HEK293 (cell line): ENCODE measurements around the gene SNAPC5.
"Not testable (repeated sequence)": the region's sequence is repeated elsewhere in the genome, so short reads cannot be mapped to it uniquely, and the experiment has no call there.

Experiments used
- CTCF ChIP-seq: fragments of 450-650 bp; formaldehyde crosslinking; IDR thresholded peaks from 2 replicates; pipeline ENCODE4 v1.5.1; 2016; ENCODE audit warnings: missing biosample characterization, missing genetic modification characterization
- SETDB1 ChIP-seq: IDR thresholded peaks from one replicate; pipeline ENCODE4 v1.6.1; 2017; ENCODE audit warnings: mild to moderate bottlenecking, low read length, moderate library complexity, mixed read lengths; ENCODE audit not compliant: insufficient read length
- WT1 ChIP-seq: fragments of 450-650 bp; formaldehyde crosslinking; IDR thresholded peaks from 2 replicates; pipeline ENCODE4 v1.5.1; 2016; ENCODE audit warnings: missing biosample characterization, missing genetic modification characterization
- ZNF221 ChIP-seq: fragments of 450-650 bp; formaldehyde crosslinking; IDR thresholded peaks from 2 replicates; pipeline ENCODE4 v1.5.1; 2017; ENCODE audit warnings: missing biosample characterization, missing genetic modification characterization, borderline replicate concordance
- ZNF292 ChIP-seq: fragments of 450-650 bp; formaldehyde crosslinking; IDR thresholded peaks from 2 replicates; pipeline ENCODE4 v1.5.1; 2016; ENCODE audit warnings: low read depth, missing biosample characterization, missing genetic modification characterization, borderline replicate concordance
- ZNF433 ChIP-seq: fragments of 450-650 bp; formaldehyde crosslinking; IDR thresholded peaks from 2 replicates; pipeline ENCODE4 v1.5.1; 2016; ENCODE audit warnings: missing biosample characterization, missing genetic modification characterization, low read depth
- ZNF510 ChIP-seq: fragments of 450-650 bp; formaldehyde crosslinking; IDR thresholded peaks from 2 replicates; pipeline ENCODE4 v1.5.1; 2018; ENCODE audit warnings: mild to moderate bottlenecking, missing genetic modification characterization, missing biosample characterization; ENCODE audit not compliant: insufficient replicate concordance
- ZNF555 ChIP-seq: fragments of 450-650 bp; formaldehyde crosslinking; conservative IDR thresholded peaks from 2 replicates; pipeline ENCODE4 v1.5.1; 2017; ENCODE audit warnings: missing biosample characterization, mild to moderate bottlenecking, missing genetic modification characterization, inconsistent platforms
- ZNF660 ChIP-seq: fragments of 450-650 bp; IDR thresholded peaks from 2 replicates; pipeline ENCODE4 v1.5.1; 2018; ENCODE audit warnings: missing biosample characterization, mild to moderate bottlenecking, missing genetic modification characterization
- ZSCAN18 ChIP-seq: fragments of 450-650 bp; formaldehyde crosslinking; IDR thresholded peaks from 2 replicates; pipeline ENCODE4 v1.5.1; 2016; ENCODE audit warnings: missing biosample characterization, missing genetic modification characterization
- ZSCAN4 ChIP-seq: fragments of 450-650 bp; formaldehyde crosslinking; IDR thresholded peaks from 2 replicates; pipeline ENCODE4 v1.5.1; 2017; ENCODE audit warnings: missing biosample characterization, missing genetic modification characterization

GRCh38 chr15:66465294-66465693 lies 32.3 kb downstream of the SNAPC5 start:
- not testable (repeated sequence) for TF ChIP-seq WT1 (tag by site-specific recombination); ZSCAN18 (tag by site-specific recombination); ZNF660 (tag by site-specific recombination); SETDB1; ZNF555 (tag by site-specific recombination); CTCF (tag by site-specific recombination); ZNF510 (tag by site-specific recombination); ZSCAN4 (tag by site-specific recombination); ZNF292 (tag by site-specific recombination); ZNF221 (tag by site-specific recombination); ZNF433
